Right atrium auricular region (tissue), 2 donors: ENCODE measurements around the gene AGBL4. TPM values are rescaled to one million over a fixed set of nuclear protein-coding genes. Genes with fewer than 3 reads are reported as not detected.

Experiments used
- DNase-seq: peaks from one replicate; pipeline ENCODE4 v3.0.0-alpha.2; 2019; ENCODE audit warnings: low spot score
- H3K27ac ChIP-seq, 2 donors: fragments of 200-600 bp; sonication (generic); 1 replicate in 1 of 2; 2 replicates in 1 of 2; pipeline ENCODE4 v1.5.1; 2016 to 2019
- H3K27me3 ChIP-seq, 2 donors: fragments of 200-600 bp; sonication (generic); one replicate each; pipeline versions ENCODE4 v1.5.1 to v1.6.0; 2017 to 2019
- H3K36me3 ChIP-seq: fragments of 200-600 bp; sonication (generic); one replicate; pipeline ENCODE4 v1.5.1; 2016
- H3K4me1 ChIP-seq, 2 donors: fragments of 200-600 bp; sonication (generic); one replicate each; pipeline versions ENCODE4 v1.5.1 to v1.6.0; 2017 to 2019
- H3K4me3 ChIP-seq, 2 donors: fragments of 200-600 bp; sonication (generic); 1 replicate in 1 of 2; 2 replicates in 1 of 2; pipeline ENCODE4 v1.5.1; 2017 to 2019; ENCODE audit warnings: mild to moderate bottlenecking in 1 of 2, moderate library complexity in 1 of 2
- H3K9me3 ChIP-seq, 2 donors: fragments of 200-600 bp; sonication (generic); one replicate each; pipeline ENCODE4 v1.5.1; 2019
- total RNA-seq, 2 donors: library from RNA; depleted of rRNA; stranded (reverse); fragments of >200 nt; gene quantifications; one replicate each; pipeline ENCODE4 v1.1.0, GENCODE V29; 2016
- TF ChIP-seq, protein P1 (sequence below), 2 donors: fragments of 200-600 bp; sonication (generic); IDR thresholded peaks; one replicate each; pipeline ENCODE4 v1.5.1; 2019; ENCODE audit warnings: antibody characterized with exemption in 2 of 2

AGBL4 gene
- total RNA-seq, 2 donors from 2014 or later: 0.94 to 1.7 TPM

DNA sequence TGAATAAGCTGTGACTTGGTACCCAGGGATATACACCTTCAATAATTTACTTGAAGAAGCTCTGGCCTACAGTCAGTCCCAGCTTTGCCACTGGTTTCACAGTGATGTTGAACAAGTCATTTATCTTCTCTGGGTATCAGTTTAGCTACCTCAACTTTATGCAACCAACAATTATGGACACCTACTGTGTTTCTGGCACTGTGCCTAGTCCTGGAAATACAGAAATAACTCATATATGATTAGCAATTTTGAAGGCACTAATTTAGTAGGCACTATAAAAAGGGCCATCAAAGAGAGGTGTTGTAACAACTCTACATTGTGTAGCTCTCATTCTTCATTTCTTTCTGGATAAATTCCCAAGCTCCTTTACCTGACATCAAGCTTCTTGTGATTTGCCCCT, 1463.2 kb downstream of the AGBL4 start:
- H3K36me3 ChIP-seq: no peaks in the 10 kb centered on the region
- H3K4me1 ChIP-seq: no peaks in the 10 kb centered on the region
- H3K4me3 ChIP-seq: no peak overlapping the region
- no peak for DNase-seq
- no peaks in the 10 kb centered on the region for H3K27me3 ChIP-seq
- no peaks in the 10 kb centered on the region for H3K9me3 ChIP-seq
- no peak overlapping the region for H3K27ac ChIP-seq
- TF ChIP-seq, protein P1, sequence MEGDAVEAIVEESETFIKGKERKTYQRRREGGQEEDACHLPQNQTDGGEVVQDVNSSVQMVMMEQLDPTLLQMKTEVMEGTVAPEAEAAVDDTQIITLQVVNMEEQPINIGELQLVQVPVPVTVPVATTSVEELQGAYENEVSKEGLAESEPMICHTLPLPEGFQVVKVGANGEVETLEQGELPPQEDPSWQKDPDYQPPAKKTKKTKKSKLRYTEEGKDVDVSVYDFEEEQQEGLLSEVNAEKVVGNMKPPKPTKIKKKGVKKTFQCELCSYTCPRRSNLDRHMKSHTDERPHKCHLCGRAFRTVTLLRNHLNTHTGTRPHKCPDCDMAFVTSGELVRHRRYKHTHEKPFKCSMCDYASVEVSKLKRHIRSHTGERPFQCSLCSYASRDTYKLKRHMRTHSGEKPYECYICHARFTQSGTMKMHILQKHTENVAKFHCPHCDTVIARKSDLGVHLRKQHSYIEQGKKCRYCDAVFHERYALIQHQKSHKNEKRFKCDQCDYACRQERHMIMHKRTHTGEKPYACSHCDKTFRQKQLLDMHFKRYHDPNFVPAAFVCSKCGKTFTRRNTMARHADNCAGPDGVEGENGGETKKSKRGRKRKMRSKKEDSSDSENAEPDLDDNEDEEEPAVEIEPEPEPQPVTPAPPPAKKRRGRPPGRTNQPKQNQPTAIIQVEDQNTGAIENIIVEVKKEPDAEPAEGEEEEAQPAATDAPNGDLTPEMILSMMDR (IDR thresholded peaks at IDR 0.05): no peak

DNA sequence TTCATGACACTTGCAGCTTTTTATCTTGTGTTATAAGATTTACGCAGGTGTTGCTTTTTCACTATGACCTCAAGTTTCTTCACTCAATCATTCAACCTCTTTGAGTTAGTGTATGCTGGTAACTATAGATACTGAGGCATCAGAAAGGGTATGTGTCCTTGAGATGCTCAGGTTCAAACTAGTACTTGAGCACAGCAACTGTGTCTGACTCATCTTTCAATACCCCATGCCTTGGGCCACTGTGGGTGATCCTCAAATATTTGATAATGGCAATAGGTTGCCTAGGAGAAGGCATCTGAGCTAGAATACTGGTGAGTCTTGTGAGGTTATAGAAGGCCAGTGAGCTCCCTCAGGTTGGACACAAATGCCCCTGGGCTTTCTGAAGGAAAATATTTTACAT, 1463.6 kb downstream of the AGBL4 start:
- Histone ChIP-seq H3K27ac (no peak overlapping the region), H3K4me3 (no peak overlapping the region), H3K4me1 (no peaks in the 10 kb centered on the region), H3K36me3 (no peaks in the 10 kb centered on the region), H3K27me3 (no peaks in the 10 kb centered on the region), H3K9me3 (no peaks in the 10 kb centered on the region)
- DNase-seq: no peak
- TF ChIP-seq, protein P1 (IDR thresholded peaks at IDR 0.05): no peak

DNA sequence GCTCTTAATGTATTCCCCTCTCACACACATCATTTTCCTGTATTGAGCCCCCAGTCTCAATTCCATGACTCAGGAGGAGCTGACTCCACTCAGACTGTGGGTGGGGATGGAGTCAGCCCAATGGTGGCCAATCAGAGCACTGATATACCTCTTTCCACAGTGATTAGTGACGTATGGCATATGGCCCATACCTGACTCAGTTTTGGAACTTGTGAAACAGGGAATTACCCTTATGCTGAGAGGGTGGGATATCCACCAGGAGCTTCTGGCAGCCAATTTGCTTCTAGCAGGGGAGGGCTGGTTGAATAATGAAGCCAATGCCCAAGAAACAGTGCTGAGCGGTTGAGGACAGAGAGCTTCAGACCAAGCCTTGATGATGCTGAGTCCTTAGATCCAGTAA, 1465.4 kb downstream of the AGBL4 start:
- Histone ChIP-seq H3K27me3 (no peaks in the 10 kb centered on the region), H3K36me3 (no peaks in the 10 kb centered on the region), H3K27ac (no peak overlapping the region), H3K4me3 (no peak overlapping the region), H3K9me3 (no peaks in the 10 kb centered on the region), H3K4me1 (no peaks in the 10 kb centered on the region)
- no peak for DNase-seq
- TF ChIP-seq, protein P1 (IDR thresholded peaks at IDR 0.05): no peak

DNA sequence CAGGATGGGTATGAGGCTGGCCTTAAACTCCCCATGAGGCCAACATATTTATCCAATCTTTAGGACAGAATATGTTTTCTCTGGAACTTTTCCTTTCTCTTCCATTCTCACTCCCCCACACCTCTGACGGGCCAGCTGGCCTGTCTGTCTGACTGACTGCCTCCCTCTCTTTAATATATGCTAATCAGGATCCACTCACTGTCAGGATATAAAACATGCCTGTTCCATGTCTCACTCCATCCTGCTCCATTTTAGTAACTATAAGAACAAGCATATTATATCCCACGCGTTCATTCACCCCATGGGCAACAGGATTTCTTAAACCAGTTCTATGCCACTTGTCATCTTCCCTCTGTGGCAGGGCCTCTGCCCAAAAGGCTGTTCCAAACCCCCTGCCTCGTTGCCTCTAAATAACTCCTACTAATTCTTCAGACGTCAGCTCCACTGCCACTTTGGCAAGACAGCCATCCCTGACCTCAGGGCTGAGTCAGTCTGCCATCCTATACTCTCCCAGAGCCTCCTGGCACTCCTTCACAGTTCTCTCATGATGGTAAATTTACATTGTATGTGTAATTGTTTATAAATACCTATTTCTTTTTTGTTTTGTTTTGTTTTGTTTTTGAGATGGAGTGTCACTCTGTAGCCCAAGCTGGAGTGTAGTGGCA, 1467.4 kb downstream of the AGBL4 start:
- no peak for DNase-seq
- Histone ChIP-seq H3K4me3 (no peak overlapping the region), H3K36me3 (no peaks in the 10 kb centered on the region), H3K27me3 (no peaks in the 10 kb centered on the region), H3K27ac (no peak overlapping the region), H3K9me3 (no peaks in the 10 kb centered on the region), H3K4me1 (peaks cover 0 to 6% of the 10 kb centered on the region in 2 donors)
- TF ChIP-seq, protein P1 (IDR thresholded peaks at IDR 0.05): no peak

DNA sequence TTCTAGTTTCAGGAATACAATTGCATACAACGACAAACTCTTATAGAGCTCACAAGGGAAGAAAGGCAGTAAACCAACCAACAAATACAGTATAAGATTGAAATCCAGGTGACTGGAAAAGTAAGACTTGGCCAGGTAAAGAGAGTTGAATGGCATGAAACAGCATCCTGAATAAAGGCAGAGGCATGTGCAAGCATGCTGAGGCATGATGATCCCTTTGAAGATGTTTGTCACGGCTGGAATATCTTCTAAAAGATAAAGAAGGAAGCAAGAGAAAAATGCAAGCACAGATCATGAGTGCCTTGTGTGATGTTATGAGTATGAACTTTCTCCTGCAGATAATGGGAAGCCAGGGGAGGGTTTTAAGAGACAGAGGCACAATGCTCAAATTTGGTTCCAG, 1468.5 kb downstream of the AGBL4 start:
- Histone ChIP-seq H3K4me1 (peaks cover 0 to 6% of the 10 kb centered on the region in 2 donors), H3K9me3 (no peaks in the 10 kb centered on the region), H3K27me3 (no peaks in the 10 kb centered on the region), H3K27ac (no peak overlapping the region), H3K36me3 (no peaks in the 10 kb centered on the region), H3K4me3 (no peak overlapping the region)
- TF ChIP-seq, protein P1 (IDR thresholded peaks at IDR 0.05): no peak
- no peak for DNase-seq
